Measurements from ENCODE around the gene C16orf86.
"Not testable (repeated sequence)": the region's sequence is repeated elsewhere in the genome, so short reads cannot be mapped to it uniquely, and the experiment has no call there.

The C16orf86 gene

GRCh38 chr16:67693517-67694285 lies 27.1 kb downstream of the C16orf86 start:
- not testable (repeated sequence) for DNase-seq (ENCODE audit: low spot score)

- no peak for DNase-seq (ENCODE audit: low spot score)
Observed at GRCh38 chr16:67694611-67695010, 28.0 kb downstream of the C16orf86 start.

- no peak for DNase-seq (ENCODE audit: low spot score)
Observed at GRCh38 chr16:67697422-67698185, 31.0 kb downstream of the C16orf86 start.

- no peak for DNase-seq (ENCODE audit: low spot score)
Observed at GRCh38 chr16:67699265-67699664, 32.7 kb downstream of the C16orf86 start.

GRCh38 chr16:67701420-67701819 lies 34.8 kb downstream of the C16orf86 start:
- no peak for DNase-seq (ENCODE audit: low spot score)

- no peak for DNase-seq (ENCODE audit: low spot score)
Observed at GRCh38 chr16:67702130-67702529, 35.5 kb downstream of the C16orf86 start.

GRCh38 chr16:67703626-67704025 lies 37.0 kb downstream of the C16orf86 start:
- peak; percentile 6 for DNase-seq (ENCODE audit: low spot score)

- no peak for DNase-seq (ENCODE audit: low spot score)
Observed at GRCh38 chr16:67704110-67704509, 37.5 kb downstream of the C16orf86 start.

- DNase-seq (ENCODE audit: low spot score): no peak
Observed at GRCh38 chr16:67707210-67707609, 40.6 kb downstream of the C16orf86 start.

GRCh38 chr16:67707790-67708189 lies 41.2 kb downstream of the C16orf86 start:
- DNase-seq (ENCODE audit: low spot score): no peak

GRCh38 chr16:67708368-67708771 lies 41.8 kb downstream of the C16orf86 start:
- no peak for DNase-seq (ENCODE audit: low spot score)

GRCh38 chr16:67709050-67709449 lies 42.4 kb downstream of the C16orf86 start:
- no peak for DNase-seq (ENCODE audit: low spot score)

GRCh38 chr16:67710607-67711006 lies 44.0 kb downstream of the C16orf86 start:
- DNase-seq (ENCODE audit: low spot score): no peak

- no peak for DNase-seq (ENCODE audit: low spot score)
Observed at GRCh38 chr16:67713647-67714273, 47.1 kb downstream of the C16orf86 start.

GRCh38 chr16:67714522-67714921 lies 47.9 kb downstream of the C16orf86 start:
- no peak for DNase-seq (ENCODE audit: low spot score)

- no peak for DNase-seq (ENCODE audit: low spot score)
Observed at GRCh38 chr16:67716097-67716496, 49.5 kb downstream of the C16orf86 start.

Data from CD4-positive, alpha-beta T cell treated with Interleukin-2 at 100 ng/mL for 4 hours (primary cell).